GM21529 (cell line): Measurements from ENCODE around the gene SMURF1.
"Not testable (repeated sequence)": the region's sequence is repeated elsewhere in the genome, so short reads cannot be mapped to it uniquely, and the experiment has no call there.

Source experiments
- ATAC-seq: cut with Tn5 transposase; IDR thresholded peaks from one replicate; pipeline ENCODE4 v1.9.1; 2021; ENCODE audit not compliant: unreplicated experiment

The SMURF1 gene

DNA sequence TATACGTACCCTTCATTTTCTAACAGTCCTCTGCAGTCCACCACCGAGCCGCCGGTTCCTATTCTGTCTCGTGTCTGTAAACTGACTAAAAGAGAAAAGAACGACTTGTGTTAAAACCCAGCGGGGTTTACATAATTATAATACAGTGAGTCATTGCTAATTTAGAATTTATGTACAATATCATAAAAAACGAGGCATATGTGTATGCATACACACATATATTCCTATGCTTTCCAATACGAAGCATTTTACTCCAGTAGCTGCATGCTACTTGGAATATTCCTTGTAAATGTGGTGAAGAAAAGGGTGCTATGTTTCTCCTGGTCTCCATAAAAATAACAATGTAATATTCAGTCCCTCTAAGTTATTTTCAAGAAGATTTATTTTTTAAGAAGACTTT lies 89.1 kb downstream of the SMURF1 start:
- no peak for ATAC-seq

DNA sequence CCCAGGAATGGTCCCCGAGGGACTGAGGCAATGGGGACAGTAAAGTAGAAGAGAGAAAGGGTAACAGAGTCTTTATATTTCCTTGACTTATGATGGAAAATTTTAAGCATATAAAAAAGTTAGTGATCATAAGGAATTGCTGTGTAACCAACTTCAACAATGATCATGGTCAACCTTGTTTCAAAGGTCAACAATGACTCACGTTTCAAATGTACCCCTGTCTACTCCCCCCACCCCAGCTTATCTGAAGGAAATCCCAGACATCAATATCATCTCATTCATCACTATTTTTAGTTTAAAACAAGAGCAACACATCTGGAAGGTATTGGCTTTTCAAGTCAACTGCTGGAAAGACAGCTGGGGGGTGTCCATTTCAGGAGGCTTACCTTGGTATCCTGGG lies 92.9 kb downstream of the SMURF1 start:
- no peak for ATAC-seq

- no peak for ATAC-seq
These were observed 96.3 kb downstream of the SMURF1 start for GRCh38 chr7:99047526-99048077.

- ATAC-seq: no peak
These were observed 97.2 kb downstream of the SMURF1 start for GRCh38 chr7:99046722-99047121.

DNA sequence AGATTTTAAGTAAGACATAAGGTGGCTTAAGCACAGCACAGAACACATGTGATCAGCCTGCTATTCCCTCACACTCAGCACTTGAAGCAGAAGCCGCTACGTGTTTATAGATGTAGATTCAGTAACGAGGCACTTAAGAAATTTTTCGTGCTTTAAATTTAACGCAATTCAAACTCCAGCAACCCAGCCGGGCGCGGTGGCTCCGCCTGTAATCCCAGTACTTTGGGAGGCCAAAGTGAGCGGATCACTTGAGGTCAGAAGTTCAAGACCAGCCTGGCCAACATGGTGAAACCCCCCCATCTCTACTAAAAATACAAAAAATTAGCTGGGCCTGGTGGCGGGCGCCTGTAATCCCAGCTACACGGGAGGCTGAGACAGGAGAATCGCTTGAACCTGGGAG lies 97.6 kb downstream of the SMURF1 start:
- ATAC-seq: not testable (repeated sequence)

- not testable (repeated sequence) for ATAC-seq
These were observed 99.0 kb downstream of the SMURF1 start for GRCh38 chr7:99044858-99045257.

- ATAC-seq: no peak
These were observed 101.0 kb downstream of the SMURF1 start for GRCh38 chr7:99042957-99043356.

- ATAC-seq: no peak
These were observed 102.4 kb downstream of the SMURF1 start for GRCh38 chr7:99041526-99041925.

DNA sequence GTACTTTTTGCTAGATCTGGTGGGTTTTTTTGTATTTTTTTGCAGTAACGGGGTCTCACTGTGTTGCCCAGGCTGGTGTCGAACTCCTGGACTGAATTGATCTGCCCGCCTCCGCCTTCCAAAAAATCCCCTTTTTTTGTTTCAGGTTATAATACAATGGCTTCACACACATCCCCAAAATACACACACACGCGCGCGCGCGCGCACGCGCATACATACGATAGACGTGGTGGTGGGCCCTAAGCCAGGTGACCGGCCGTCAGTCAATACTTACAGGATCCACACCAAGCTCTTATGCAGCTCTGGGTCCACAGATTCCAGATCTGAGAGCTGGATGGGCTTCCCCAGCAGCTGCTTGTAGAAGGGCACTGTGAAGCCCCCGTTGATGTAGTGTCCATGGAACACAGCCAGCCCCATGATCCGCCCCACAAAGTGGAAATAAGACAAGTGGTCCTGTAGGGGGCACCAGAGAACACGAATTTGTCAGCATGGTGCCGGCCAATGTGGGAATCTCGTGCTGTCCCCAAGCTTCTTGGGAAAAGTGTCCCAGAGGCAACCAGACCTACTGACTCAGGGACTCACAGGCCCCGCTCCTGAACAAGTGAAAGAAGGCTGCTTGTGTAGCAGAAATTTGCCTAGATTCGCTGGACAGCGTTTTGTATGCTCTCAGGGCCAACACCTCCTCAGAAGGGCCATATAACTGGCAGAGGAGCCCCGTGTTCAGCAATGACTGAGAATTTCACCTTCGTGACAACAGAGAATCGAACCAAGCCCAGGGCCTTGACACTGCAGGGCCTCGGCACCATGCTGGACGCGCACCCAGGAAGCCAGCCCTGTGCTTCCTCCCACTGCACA lies 103.6 kb downstream of the SMURF1 start:
- ATAC-seq: no peak

DNA sequence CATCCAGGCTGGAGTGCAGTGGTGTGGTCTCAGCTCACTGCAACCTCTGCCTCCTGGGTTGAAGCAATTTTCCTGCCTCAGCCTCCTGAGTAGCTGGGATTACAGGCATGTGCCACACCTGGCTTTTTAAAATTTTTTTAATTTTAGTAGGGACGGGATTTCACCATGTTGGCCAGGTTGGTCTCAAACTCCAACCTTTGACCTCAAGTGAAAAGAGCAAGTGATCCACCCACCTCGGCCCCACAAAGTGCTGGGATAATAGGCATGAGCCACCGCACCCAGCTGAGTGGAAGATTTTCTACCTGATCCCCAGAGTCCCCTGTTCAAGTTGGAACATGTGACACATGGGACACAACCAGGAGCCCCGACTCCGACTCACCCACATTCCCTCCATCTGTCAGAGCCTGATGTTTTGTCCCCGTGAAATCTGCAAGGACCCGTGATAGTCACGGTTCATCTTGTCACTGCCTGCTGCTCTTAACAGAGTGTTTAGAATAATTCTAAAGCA lies 104.5 kb downstream of the SMURF1 start:
- ATAC-seq: no peak

DNA sequence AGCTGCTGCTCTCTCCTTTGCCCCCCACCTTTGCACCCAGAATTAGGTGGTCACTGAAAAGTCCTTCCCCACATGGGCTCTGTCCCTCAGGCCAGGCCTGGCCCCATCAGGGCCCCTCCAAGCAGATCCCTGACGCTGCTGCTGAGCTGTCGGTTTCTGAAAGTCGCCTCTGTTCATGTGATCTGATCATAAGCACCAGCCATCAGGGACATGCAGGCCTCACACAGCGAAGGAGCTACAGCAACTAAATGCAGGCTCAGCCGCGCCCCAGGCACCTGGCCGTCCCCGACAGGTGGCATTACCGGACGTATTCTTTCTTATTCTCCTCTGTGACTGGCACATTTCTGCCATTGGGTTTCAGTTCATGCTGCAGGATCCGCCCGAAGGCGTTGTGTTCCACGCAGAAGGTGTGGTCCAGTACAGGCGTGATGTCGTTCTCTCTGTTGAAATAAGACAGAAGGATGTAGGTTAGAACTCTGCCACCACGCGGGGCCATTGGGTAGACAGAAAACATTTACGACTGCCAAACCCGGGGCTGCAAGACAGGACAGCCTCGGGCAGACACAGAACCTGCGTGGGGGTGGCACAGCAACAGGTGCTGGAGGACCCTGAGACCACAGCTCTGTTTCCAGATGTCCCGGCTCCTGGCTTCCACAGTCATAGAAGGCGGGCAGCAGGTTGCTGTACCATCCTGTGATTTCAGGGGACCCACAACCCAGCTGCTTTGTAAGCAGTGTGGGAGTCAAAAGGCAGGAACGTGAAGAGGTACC lies 105.6 kb downstream of the SMURF1 start:
- ATAC-seq: no peak

GRCh38 chr7:99037327-99037940 lies 106.5 kb downstream of the SMURF1 start:
- no peak for ATAC-seq

DNA sequence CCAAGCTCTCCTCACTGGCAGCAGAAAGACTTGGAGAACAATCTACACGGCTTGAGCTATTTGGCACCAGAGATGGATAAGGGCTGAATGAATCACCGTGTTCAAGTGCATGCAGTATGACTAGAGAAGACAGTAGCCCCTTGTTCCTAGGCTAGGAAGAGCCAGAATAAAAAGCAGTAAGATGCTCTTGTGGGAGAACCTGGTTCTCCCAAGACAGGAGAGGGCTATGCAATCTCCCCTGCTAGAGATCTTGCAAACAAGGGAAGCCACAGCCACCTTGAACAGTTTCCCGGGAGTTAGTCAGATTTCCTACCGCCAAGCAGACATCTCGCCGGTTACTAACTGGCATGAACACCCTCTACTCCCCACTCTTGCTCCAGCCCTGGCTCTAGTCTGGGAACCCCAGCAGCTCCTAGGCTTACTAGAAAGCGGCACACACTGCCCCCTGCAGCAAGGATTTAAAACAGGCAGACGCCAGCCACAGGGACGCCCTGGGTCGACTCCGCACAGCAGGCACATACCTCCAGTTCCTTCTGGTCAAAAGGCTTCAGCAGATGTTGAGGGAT lies 107.3 kb downstream of the SMURF1 start:
- no peak for ATAC-seq

DNA sequence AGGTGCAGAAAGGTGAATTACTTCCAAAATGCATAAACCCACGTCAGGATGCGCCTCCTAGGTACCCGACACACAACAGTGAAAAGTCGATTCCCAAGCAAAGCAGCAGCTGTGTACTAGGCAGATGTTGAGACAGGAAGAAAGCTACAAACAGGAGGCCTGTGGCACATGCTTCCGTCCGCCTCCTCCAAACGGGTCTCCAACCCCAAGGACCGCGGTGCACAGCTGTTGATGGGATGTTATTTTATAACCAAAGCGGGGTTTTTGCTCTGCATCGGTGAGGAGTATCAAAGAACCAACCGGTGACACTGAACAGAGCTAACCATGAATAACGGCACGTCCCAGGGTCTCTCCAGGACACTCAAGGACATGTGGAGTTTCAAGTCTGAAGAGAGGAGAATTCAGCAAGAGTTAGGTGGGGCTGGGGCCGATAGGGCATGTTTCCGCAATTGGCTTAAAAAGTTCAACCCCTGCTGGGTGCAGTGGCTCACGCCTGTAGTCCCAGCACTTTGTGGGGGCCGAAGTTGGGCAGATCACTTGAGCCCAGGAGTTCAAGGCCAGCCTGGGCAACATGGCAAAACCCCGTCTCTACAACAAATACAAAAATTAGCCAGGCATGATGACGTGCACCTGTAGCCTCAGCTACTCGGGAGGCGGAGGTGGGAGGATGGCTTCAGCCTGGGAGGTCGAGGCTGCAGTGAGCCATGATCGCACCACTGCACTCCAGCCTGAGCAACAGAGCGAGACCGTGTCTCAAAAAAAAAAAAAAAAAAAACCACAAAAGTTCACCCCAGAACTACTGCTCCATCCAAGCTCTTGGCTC lies 108.0 kb downstream of the SMURF1 start:
- no peak for ATAC-seq

DNA sequence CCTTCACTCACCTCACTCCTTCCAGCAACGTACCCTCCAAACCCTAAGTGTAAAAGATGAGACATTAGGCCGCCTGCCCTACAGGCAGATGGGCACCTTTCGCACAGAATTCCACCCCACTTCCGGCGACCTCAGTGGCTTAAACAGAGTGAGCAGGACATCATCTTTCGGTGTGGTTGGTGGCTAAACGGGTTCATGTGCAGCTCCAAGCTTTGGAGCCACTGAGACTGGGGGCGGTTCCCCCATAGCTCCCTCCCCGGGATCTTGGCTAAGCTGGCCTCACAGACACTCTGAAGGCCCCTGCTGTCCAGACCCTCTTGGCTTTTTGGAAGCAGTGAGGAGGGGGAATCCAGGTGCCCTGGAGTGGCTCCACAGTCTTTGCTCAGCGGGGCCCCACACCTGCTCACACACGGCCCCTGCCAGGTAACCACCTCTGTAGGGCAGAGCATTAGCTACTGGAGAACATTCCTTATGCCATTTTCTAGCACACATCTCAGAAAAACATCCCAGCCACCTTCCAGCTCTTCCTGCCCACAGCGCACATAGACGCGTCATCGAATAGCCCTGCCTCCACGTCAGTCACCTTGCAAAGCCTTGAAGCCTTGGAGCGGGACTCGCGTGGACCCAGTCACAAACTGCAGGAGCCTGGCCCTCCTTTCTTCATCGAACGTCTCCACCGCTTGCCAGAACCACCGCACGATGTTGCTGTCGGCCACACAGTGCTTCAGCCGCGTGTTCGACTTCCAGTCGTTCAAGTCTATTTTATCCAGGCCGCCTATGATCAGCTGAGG lies 108.8 kb downstream of the SMURF1 start:
- no peak for ATAC-seq

- ATAC-seq: no peak
These were observed 110.1 kb downstream of the SMURF1 start for GRCh38 chr7:99033765-99034164.

DNA sequence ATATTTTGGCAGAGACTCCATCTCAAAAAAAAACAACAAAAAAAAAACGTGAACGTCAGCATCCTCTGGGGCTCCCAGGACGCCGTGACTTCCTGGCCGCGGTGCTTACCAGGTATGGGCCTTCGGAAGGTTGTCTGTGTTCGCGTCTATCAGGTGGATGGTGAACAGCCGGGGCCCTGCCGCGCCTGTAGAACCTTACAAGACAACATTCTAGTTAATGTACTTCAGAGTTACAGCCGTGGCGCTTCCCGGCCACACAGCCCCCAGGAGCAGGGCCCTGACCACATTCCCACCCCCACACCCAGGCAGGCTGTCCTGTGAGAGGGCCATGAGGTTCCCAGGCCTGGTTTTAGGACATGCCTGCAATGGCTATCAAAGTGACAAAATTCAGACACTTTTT lies 111.0 kb downstream of the SMURF1 start:
- no peak for ATAC-seq

DNA sequence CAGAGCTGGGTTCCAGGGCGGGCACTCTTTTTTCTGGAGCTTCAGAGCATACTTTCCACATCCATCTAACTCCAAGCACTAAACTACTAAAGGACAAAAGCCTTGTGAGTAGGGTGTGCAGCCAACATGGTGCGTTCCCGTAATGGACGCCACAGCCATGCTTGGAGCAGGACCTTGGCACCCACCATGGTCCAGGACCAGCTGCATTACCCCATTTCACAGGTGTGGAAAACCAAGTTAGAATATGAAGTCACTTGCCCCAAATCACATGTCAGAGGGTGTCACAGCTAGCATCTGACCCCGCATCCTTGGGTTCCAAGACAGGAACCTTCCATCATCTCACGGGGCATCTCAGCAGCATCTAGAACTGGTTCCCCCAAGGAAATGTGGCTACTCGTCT lies 112.4 kb downstream of the SMURF1 start:
- ATAC-seq: no peak

DNA sequence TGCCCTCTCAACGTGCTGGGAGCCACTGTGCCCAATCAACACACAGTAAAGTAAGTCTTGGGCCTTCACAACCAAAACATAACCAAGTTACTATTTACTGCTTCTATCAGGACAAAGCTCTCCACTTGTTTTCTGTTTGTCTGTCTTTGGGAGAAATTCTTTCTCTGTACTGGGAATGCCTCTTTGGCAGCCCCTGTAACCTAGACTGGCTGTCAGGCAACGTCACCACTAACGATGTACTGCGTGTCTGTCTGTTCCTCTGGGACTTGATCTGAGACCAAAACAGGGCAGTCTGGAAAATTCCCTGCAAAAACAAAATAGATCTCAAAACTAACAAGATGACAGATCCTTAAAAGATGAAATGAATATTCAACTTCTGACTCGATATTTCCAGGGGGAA lies 113.0 kb downstream of the SMURF1 start:
- no peak for ATAC-seq
